ENCODE results near the gene TMEM63C. TPM values are rescaled to one million over a fixed set of nuclear protein-coding genes. Genes with fewer than 3 reads are reported as not detected.

TMEM63C gene
- total RNA-seq, 1 experiment from 2014 or later: 5.7 TPM

DNA sequence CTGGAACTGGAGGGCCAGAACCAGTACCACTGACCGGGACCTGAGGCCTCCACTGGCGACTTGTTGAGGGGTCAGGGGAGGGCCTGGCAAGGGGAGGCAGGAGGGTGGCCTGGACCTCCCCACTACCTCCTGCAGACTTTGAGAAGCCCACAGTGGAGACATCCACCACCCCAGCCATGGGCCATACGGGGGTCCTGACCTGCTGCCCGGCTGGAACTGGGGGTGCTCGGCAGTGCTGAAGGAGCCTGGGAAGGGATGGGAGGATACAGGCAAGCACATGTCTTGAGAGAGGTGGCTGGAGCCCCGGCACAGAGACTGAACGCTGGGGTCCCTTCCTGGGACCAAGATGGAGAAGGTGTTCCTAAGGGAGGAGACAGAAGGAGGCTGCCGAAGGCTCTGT lies 75.1 kb downstream of the TMEM63C start:
- Histone ChIP-seq H3K27ac (ENCODE audit: low read depth, low read length) (no peak overlapping the region), H3K4me2 (ENCODE audit: low read length) (no peak overlapping the region), H2AFZ (ENCODE audit: low read depth, low read length, poor library complexity, severe bottlenecking) (no peak overlapping the region), H3K4me3 (replicated peaks in 1 of 2; ENCODE audit: low read depth in 1 of 2, low read length in 2 of 2) (no peak overlapping the region), H3K79me2 (ENCODE audit: insufficient read depth, low read length) (no peaks in the 10 kb centered on the region), H3K36me3 (ENCODE audit: control insufficient read depth in 1 of 2, insufficient read depth in 2 of 2, low read length in 2 of 2) (no peaks in the 10 kb centered on the region), H3K27me3 (ENCODE audit: insufficient read depth, low read length) (no peaks in the 10 kb centered on the region), H4K20me1 (ENCODE audit: insufficient read depth) (no peaks in the 10 kb centered on the region), H3K9me3 (ENCODE audit: control insufficient read depth in 1 of 2, insufficient read depth in 1 of 2, low read depth in 1 of 2, low read length in 2 of 2) (no peaks in the 10 kb centered on the region), H3K9ac (ENCODE audit: low read length) (no peak overlapping the region), H3K9me2 (ENCODE audit: insufficient read depth) (no peaks in the 10 kb centered on the region), H3K4me1 (ENCODE audit: control insufficient read depth in 1 of 2, insufficient read depth in 2 of 2, low read length in 2 of 2) (no peaks in the 10 kb centered on the region)
- DNase-seq (ENCODE audit: low read depth, low spot score) (no peak), ATAC-seq (no peak)
- intact Hi-C loops (cut with micrococcal nuclease): no loop called here
- POLR2A ChIA-PET: no interaction called here
- CTCF ChIA-PET: no interaction called here
- TF ChIP-seq RAD21 (IDR thresholded peaks at IDR 0.05; ENCODE audit: low read depth) (no peak), CTCF (IDR thresholded peaks at IDR 0.05 in 2 of 3, conservative IDR thresholded peaks at IDR 0.05 in 1 of 3; ENCODE audit: borderline replicate concordance in 1 of 3, insufficient read depth in 1 of 3, low read depth in 2 of 3, low read length in 2 of 3) (no peak), CBX3 (IDR thresholded peaks at IDR 0.05; ENCODE audit: low read depth) (no peak), ZFX (IDR thresholded peaks at IDR 0.05) (no peak), ELF1 (IDR thresholded peaks at IDR 0.05; ENCODE audit: borderline replicate concordance, low read depth) (no peak), YY1 (IDR thresholded peaks at IDR 0.05; ENCODE audit: extremely low read depth, insufficient replicate concordance, low read depth, low read length) (no peak), FOSL1 (IDR thresholded peaks at IDR 0.05; ENCODE audit: low read depth) (no peak), EZH2phosphoT487 (IDR thresholded peaks at IDR 0.05; ENCODE audit: borderline replicate concordance) (no peak), POLR2AphosphoS5 (IDR thresholded peaks at IDR 0.05; ENCODE audit: low read depth, low read length) (no peak), SIN3A (IDR thresholded peaks at IDR 0.05; ENCODE audit: low read depth) (no peak), SRF (IDR thresholded peaks at IDR 0.05; ENCODE audit: low read depth) (no peak)
- TF ChIP-seq, protein P1, sequence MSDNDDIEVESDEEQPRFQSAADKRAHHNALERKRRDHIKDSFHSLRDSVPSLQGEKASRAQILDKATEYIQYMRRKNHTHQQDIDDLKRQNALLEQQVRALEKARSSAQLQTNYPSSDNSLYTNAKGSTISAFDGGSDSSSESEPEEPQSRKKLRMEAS (IDR thresholded peaks at IDR 0.05): no peak
- TF ChIP-seq, protein P2, sequence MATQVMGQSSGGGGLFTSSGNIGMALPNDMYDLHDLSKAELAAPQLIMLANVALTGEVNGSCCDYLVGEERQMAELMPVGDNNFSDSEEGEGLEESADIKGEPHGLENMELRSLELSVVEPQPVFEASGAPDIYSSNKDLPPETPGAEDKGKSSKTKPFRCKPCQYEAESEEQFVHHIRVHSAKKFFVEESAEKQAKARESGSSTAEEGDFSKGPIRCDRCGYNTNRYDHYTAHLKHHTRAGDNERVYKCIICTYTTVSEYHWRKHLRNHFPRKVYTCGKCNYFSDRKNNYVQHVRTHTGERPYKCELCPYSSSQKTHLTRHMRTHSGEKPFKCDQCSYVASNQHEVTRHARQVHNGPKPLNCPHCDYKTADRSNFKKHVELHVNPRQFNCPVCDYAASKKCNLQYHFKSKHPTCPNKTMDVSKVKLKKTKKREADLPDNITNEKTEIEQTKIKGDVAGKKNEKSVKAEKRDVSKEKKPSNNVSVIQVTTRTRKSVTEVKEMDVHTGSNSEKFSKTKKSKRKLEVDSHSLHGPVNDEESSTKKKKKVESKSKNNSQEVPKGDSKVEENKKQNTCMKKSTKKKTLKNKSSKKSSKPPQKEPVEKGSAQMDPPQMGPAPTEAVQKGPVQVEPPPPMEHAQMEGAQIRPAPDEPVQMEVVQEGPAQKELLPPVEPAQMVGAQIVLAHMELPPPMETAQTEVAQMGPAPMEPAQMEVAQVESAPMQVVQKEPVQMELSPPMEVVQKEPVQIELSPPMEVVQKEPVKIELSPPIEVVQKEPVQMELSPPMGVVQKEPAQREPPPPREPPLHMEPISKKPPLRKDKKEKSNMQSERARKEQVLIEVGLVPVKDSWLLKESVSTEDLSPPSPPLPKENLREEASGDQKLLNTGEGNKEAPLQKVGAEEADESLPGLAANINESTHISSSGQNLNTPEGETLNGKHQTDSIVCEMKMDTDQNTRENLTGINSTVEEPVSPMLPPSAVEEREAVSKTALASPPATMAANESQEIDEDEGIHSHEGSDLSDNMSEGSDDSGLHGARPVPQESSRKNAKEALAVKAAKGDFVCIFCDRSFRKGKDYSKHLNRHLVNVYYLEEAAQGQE (IDR thresholded peaks at IDR 0.05; ENCODE audit: low read depth): no peak
- TF ChIP-seq, protein P3, sequence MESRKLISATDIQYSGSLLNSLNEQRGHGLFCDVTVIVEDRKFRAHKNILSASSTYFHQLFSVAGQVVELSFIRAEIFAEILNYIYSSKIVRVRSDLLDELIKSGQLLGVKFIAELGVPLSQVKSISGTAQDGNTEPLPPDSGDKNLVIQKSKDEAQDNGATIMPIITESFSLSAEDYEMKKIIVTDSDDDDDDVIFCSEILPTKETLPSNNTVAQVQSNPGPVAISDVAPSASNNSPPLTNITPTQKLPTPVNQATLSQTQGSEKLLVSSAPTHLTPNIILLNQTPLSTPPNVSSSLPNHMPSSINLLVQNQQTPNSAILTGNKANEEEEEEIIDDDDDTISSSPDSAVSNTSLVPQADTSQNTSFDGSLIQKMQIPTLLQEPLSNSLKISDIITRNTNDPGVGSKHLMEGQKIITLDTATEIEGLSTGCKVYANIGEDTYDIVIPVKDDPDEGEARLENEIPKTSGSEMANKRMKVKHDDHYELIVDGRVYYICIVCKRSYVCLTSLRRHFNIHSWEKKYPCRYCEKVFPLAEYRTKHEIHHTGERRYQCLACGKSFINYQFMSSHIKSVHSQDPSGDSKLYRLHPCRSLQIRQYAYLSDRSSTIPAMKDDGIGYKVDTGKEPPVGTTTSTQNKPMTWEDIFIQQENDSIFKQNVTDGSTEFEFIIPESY (IDR thresholded peaks at IDR 0.05; ENCODE audit: extremely low read depth, insufficient replicate concordance, low read length): no peak
- BruUV-seq (replicated peaks): no TSS peak
- RAD21 ChIA-PET (ENCODE audit: low non-redundant PET in 1 of 2, low total read pairs in 2 of 2, uncharacterized antibody in 2 of 2, unreplicated experiment in 2 of 2): no interaction called here

All from HCT116 (cell line).